Testis (tissue), 3 donors: Measurements from ENCODE around the gene KIF9. TPM values are rescaled to one million over a fixed set of nuclear protein-coding genes. Genes with fewer than 3 reads are reported as not detected.
"Not testable (repeated sequence)": the region's sequence is repeated elsewhere in the genome, so short reads cannot be mapped to it uniquely, and the experiment has no call there.

Source experiments
- DNase-seq: peaks from one replicate; pipeline ENCODE4 v3.0.0-alpha.2; 2019
- H3K27ac ChIP-seq, 2 donors: fragments of 200-600 bp; sonication (generic); one replicate each; pipeline ENCODE4 v1.5.1; 2019
- H3K27me3 ChIP-seq: fragments of 200-600 bp; sonication (generic); one replicate; pipeline ENCODE4 v1.5.1; 2019
- H3K36me3 ChIP-seq: fragments of 200-600 bp; sonication (generic); one replicate; pipeline ENCODE4 v1.5.1; 2017; ENCODE audit warnings: low read depth; ENCODE audit errors: missing control alignments
- H3K4me1 ChIP-seq: fragments of 200-600 bp; sonication (generic); one replicate; pipeline ENCODE4 v1.5.1; 2019
- H3K4me3 ChIP-seq, 2 donors: fragments of 200-600 bp; sonication (generic); one replicate each; pipeline ENCODE4 v1.5.1; 2017 to 2019
- H3K9me3 ChIP-seq: fragments of 200-600 bp; sonication (generic); one replicate; pipeline ENCODE4 v1.5.1; 2017
- POLR2A ChIP-seq: fragments of 450-650 bp; IDR thresholded peaks from one replicate; pipeline ENCODE4 v1.6.1; 2017; ENCODE audit warnings: antibody characterized with exemption, mild to moderate bottlenecking, moderate library complexity
- WGBS, 2 donors: methylation state at CpG; one replicate each; pipeline ENCODE4 v1.1.5; 2018; 5-methylcytosine and 5-hydroxymethylcytosine counted together
- intact Hi-C: fragments of 100-400 bp; cut with DNase I; formaldehyde crosslinking; loops from one replicate; pipeline ENCODE4 v1.15.1; 2023; ENCODE audit warnings: low total_unique reads
- polyA plus RNA-seq: library from polyadenylated mRNA; stranded (reverse); fragments of 350-450 nt; fragmentation: Illumina TruSeq; extraction: RNeasy Lipid Tissue Mini Kit (QIAGEN cat#74804); gene quantifications from one replicate; pipeline ENCODE4 v1.2.3, GENCODE V29; 2014; ENCODE audit warnings: low read depth, low replicate concordance; ENCODE audit not compliant: insufficient read depth
- total RNA-seq, 2 donors: library from RNA; depleted of rRNA; stranded (reverse); fragments of >200 nt; gene quantifications; one replicate each; pipeline ENCODE4 v1.2.3, GENCODE V29; 2016
- TF ChIP-seq, protein P1 (sequence below), 3 experiments: fragments of 450-650 bp in 2 of 3; fragments of 200-600 bp in 1 of 3; sonication (generic) in 1 of 3; IDR thresholded peaks; one replicate each; pipeline ENCODE4 v1.5.1; 2016 to 2019; ENCODE audit warnings: antibody characterized with exemption in 3 of 3, mild to moderate bottlenecking in 2 of 3, moderate library complexity in 1 of 3

The KIF9 gene
- total and polyA plus RNA-seq, 3 donors from 2014 or later = 37.2 to 115 (median 53.0) TPM

GRCh38 chr3:47265725-47266428 lies 16.7 kb downstream of the KIF9 start:
- Histone ChIP-seq H3K27ac (no peak overlapping the region), H3K27me3 (no peaks in the 10 kb centered on the region), H3K4me1 (no peaks in the 10 kb centered on the region), H3K9me3 (no peaks in the 10 kb centered on the region), H3K36me3 (no peaks in the 10 kb centered on the region), H3K4me3 (no peak overlapping the region)
- no peak for DNase-seq
- intact Hi-C loops = no loop called here
- 75 to 90% methylated on average over 6 to 10 of the region's 10 CpGs for WGBS, 2 donors
- TF ChIP-seq, protein P1, sequence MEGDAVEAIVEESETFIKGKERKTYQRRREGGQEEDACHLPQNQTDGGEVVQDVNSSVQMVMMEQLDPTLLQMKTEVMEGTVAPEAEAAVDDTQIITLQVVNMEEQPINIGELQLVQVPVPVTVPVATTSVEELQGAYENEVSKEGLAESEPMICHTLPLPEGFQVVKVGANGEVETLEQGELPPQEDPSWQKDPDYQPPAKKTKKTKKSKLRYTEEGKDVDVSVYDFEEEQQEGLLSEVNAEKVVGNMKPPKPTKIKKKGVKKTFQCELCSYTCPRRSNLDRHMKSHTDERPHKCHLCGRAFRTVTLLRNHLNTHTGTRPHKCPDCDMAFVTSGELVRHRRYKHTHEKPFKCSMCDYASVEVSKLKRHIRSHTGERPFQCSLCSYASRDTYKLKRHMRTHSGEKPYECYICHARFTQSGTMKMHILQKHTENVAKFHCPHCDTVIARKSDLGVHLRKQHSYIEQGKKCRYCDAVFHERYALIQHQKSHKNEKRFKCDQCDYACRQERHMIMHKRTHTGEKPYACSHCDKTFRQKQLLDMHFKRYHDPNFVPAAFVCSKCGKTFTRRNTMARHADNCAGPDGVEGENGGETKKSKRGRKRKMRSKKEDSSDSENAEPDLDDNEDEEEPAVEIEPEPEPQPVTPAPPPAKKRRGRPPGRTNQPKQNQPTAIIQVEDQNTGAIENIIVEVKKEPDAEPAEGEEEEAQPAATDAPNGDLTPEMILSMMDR (IDR thresholded peaks at IDR 0.05) = no peak
- no peak for TF ChIP-seq POLR2A

GRCh38 chr3:47265008-47265407 lies 17.6 kb downstream of the KIF9 start:
- WGBS, 2 donors = 93 to 100% methylated on average over 1 of the region's 1 CpG
- Histone ChIP-seq H3K27me3 (no peaks in the 10 kb centered on the region), H3K36me3 (no peaks in the 10 kb centered on the region), H3K9me3 (no peaks in the 10 kb centered on the region), H3K4me3 (no peak overlapping the region), H3K27ac (no peak overlapping the region), H3K4me1 (no peaks in the 10 kb centered on the region)
- no peak for DNase-seq
- TF ChIP-seq, protein P1 (IDR thresholded peaks at IDR 0.05) = no peak
- TF ChIP-seq POLR2A = no peak
- intact Hi-C loops = no loop called here

GRCh38 chr3:47261301-47261700 lies 21.3 kb downstream of the KIF9 start:
- Histone ChIP-seq H3K4me3 (no peak overlapping the region), H3K36me3 (no peaks in the 10 kb centered on the region), H3K27ac (no peak overlapping the region), H3K4me1 (no peaks in the 10 kb centered on the region), H3K9me3 (no peaks in the 10 kb centered on the region), H3K27me3 (no peaks in the 10 kb centered on the region)
- no peak for TF ChIP-seq POLR2A
- TF ChIP-seq, protein P1 (IDR thresholded peaks at IDR 0.05) = no peak
- no peak for DNase-seq
- intact Hi-C loops = no loop called here
- 92 to 95% methylated on average over 3 of the region's 3 CpGs for whole genome bisulfite sequencing, 2 donors

DNA sequence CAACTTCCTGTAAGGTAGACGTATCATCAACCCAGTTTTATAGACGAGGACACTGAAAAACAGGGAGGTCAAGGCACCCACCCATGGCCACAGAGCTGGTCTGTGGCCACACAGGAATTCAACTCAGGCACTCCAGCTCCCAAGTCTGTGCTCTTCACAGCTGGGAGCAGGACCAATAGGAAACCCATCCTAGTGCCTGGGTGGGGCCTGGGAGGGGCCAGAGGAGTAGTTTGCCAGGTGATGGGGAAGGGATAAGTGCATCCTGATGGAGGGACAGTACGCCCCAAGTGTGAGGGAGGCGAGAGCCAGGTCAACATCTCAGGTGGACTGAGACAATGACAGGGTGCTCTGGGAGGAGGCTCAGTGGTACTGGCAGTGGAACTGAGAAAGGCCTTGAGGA lies 22.0 kb downstream of the KIF9 start:
- intact Hi-C loops = no loop called here
- no peaks in the 10 kb centered on the region for H3K4me1 ChIP-seq
- no peak overlapping the region for H3K4me3 ChIP-seq
- no peak for DNase-seq
- no peaks in the 10 kb centered on the region for H3K27me3 ChIP-seq
- H3K9me3 ChIP-seq = no peaks in the 10 kb centered on the region
- WGBS, 2 donors = 85 to 88% methylated on average over 3 to 4 of the region's 4 CpGs
- H3K36me3 ChIP-seq = no peaks in the 10 kb centered on the region
- no peak overlapping the region for H3K27ac ChIP-seq
- TF ChIP-seq, protein P1 (IDR thresholded peaks at IDR 0.05) = no peak
- no peak for TF ChIP-seq POLR2A

DNA sequence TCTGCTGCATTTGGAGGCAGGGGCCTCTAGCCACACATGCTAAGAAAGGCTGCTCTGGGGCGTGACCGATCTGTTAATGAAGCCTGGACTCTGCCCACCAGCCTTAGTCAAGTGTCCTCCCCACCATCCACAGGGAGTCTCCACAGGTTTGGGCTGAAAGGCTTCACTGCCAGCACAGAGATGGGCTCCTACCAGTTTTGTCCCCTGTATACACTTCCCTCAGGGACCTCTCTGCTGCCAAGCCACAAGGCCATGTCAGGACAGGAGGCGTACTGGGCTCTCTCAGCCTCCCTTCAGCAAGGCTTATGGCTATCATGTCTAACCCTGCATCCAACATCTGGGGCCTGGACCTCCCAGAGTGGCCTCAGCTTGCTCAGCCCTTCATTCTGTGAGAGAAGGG lies 23.5 kb downstream of the KIF9 start:
- H3K27ac ChIP-seq = no peak overlapping the region
- WGBS, 2 donors = 92 to 94% methylated on average over 2 to 3 of the region's 3 CpGs
- no peaks in the 10 kb centered on the region for H3K27me3 ChIP-seq
- DNase-seq = no peak
- TF ChIP-seq, protein P1 (IDR thresholded peaks at IDR 0.05) = no peak
- TF ChIP-seq POLR2A = no peak
- no peaks in the 10 kb centered on the region for H3K9me3 ChIP-seq
- H3K4me1 ChIP-seq = no peaks in the 10 kb centered on the region
- H3K36me3 ChIP-seq = no peaks in the 10 kb centered on the region
- no peak overlapping the region for H3K4me3 ChIP-seq
- intact Hi-C loops = no loop called here

DNA sequence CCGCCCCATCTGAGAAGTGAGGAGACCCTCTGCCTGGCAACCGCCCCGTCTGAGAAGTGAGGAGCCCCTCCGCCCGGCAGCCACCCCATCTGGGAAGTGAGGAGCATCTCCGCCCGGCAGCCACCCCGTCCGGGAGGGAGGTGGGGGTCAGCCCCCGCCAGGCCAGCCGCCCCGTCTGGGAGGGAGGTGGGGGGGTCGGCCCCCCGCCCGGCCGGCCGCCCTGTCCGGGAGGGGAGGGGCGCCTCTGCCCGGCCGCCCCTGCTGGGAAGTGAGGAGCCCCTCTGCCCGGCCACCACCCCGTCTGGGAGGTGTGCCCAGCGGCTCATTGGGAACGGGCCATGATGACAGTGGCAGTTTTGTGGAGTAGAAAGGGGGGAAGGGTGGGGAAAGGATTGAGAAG lies 26.3 kb downstream of the KIF9 start:
- not testable (repeated sequence) for H3K9me3 ChIP-seq, H3K4me1 ChIP-seq
- 81 to 91% methylated on average over 4 to 19 of the region's 25 CpGs for WGBS, 2 donors

More for the DNA sequence above, 26.3 kb downstream of the KIF9 start:
- H3K27ac ChIP-seq, H3K27me3 ChIP-seq, H3K36me3 ChIP-seq, H3K4me3 ChIP-seq, DNase-seq, intact Hi-C loops: not testable (repeated sequence)
